ENCODE data around the gene ZCCHC4.

GRCh38 chr4:25397305-25397704 is 84.7 kb downstream of the ZCCHC4 start:
- TF ChIP-seq, protein P1, sequence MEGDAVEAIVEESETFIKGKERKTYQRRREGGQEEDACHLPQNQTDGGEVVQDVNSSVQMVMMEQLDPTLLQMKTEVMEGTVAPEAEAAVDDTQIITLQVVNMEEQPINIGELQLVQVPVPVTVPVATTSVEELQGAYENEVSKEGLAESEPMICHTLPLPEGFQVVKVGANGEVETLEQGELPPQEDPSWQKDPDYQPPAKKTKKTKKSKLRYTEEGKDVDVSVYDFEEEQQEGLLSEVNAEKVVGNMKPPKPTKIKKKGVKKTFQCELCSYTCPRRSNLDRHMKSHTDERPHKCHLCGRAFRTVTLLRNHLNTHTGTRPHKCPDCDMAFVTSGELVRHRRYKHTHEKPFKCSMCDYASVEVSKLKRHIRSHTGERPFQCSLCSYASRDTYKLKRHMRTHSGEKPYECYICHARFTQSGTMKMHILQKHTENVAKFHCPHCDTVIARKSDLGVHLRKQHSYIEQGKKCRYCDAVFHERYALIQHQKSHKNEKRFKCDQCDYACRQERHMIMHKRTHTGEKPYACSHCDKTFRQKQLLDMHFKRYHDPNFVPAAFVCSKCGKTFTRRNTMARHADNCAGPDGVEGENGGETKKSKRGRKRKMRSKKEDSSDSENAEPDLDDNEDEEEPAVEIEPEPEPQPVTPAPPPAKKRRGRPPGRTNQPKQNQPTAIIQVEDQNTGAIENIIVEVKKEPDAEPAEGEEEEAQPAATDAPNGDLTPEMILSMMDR (IDR thresholded peaks at IDR 0.05) = no peak
- TF ChIP-seq POLR2AphosphoS5 (IDR thresholded peaks at IDR 0.05) = no peak

Measured in stomach (tissue), 4 donors.